ENCODE data around the gene CRTC3. TPM values are rescaled to one million over a fixed set of nuclear protein-coding genes. Genes with fewer than 3 reads are reported as not detected.

The CRTC3 gene
- total RNA-seq, 2 experiments from 2014 or later = 90.7 to 92.4 TPM

DNA sequence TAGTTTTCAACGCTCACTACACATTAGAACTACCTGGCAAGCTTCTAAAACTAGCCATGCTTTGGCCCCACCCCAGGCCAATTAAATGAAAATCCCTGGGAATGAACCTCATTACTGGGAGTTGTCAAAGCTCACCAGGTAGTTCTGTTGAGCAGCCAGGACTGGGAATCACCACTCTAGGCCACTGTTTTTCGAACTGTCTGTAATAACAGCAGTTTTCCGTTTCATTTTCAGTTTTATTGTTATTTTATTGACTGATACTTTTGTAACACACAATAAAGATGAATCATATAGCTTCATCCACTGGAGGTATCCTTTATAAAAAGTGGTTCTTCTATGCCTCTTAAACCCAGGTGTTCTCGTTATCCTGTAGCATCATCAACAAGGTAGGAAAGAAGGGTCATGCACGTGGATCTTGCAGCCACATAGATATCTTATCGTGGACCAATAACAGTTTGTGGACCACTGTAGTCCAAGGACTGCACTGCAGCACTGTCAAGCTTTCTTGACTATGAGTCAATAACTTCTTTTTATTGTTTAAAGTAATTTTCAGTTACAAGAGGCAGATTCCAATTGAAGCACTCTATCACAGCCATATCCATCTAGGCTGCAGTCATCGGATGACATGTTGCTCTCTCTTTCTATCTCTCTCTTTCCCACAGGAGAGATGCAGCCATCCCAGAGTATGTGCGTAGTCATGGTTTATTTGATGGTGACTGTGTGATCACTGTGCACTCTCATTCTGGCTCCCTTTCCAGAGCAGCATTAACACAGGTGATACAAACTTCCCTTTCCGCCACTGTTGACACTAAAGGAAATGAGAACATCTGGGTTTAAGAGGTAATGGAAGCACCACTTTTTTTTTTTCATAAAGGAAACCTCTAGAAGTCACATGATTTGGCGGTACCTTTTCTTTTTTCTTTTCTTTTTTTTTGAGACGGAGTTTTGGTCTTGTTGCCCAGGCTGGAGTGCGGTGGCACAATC is 148.4 kb downstream of the CRTC3 start:
- Histone ChIP-seq H3K27me3 (ENCODE audit: control insufficient read depth in 1 of 2, insufficient read depth in 2 of 2, low read length in 2 of 2) (no peaks in the 10 kb centered on the region), H3K36me3 (ENCODE audit: insufficient read depth, low read length) (no peaks in the 10 kb centered on the region), H3K9me3 (ENCODE audit: control insufficient read depth in 1 of 2, insufficient read depth in 1 of 2, low read length in 2 of 2) (no peaks in the 10 kb centered on the region), H3K4me3 (ENCODE audit: low read length) (no peak overlapping the region), H3K4me1 (ENCODE audit: insufficient read depth, low read length) (peaks cover 19% of the 10 kb centered on the region), H3K27ac (ENCODE audit: low read depth in 1 of 2, low read length in 2 of 2) (no peak overlapping the region)
- H3K27me3 Mint-ChIP-seq = no peaks in the 10 kb centered on the region
- peak in 4 of 14 experiments; percentile 33 to 75 (median 62) for DNase-seq
- peak; percentile 96 for ATAC-seq (ENCODE audit: poor library complexity)
- no peaks in the 10 kb centered on the region for H3K36me3 Mint-ChIP-seq (ENCODE audit: low read depth)
- intact Hi-C loops (cut with DNase I, micrococcal nuclease) = loop anchor here in 1 of 2 experiments (2.0 to 5.0 kb wide), 2 partner anchors 13 to 301 kb away; no protein-coding TSS in a partner anchor
- peaks cover 25% of the 10 kb centered on the region for H3K4me1 Mint-ChIP-seq (ENCODE audit: low read depth)
- peak overlapping the region; percentile 21 for H3K27ac Mint-ChIP-seq
- ChIA-PET POLR2A (interaction anchor here (0.7 to 1.9 kb wide), 4 partner anchors 8 to 225 kb away, joined by 4 to 9 read pairs (median 6); partner anchors contain the start of genes BLM and MAN2A2), CTCF (no interaction called here)
- TF ChIP-seq CTCF (IDR thresholded peaks at IDR 0.05) = no peak
- H3K9me3 Mint-ChIP-seq = no peaks in the 10 kb centered on the region
- H3K4me3 Mint-ChIP-seq = peak overlapping the region; percentile 58

- intact Hi-C loops (cut with DNase I, micrococcal nuclease) = loop anchor here in 1 of 2 experiments (2.0 to 5.0 kb wide), 2 partner anchors 15 to 303 kb away; no protein-coding TSS in a partner anchor
- no peak overlapping the region for H3K27ac Mint-ChIP-seq
Observed at GRCh38 chr15:90679959-90680358, 150.2 kb downstream of the CRTC3 start.

GRCh38 chr15:90680371-90680935 is 150.7 kb downstream of the CRTC3 start:
- intact Hi-C loops (cut with DNase I, micrococcal nuclease) = no loop called here
- H3K36me3 Mint-ChIP-seq (ENCODE audit: low read depth) = no peaks in the 10 kb centered on the region
- TF ChIP-seq CTCF (IDR thresholded peaks at IDR 0.05) = no peak

More at GRCh38 chr15:90679959-90680358, 150.2 kb downstream of the CRTC3 start:
- no peak for TF ChIP-seq CTCF (IDR thresholded peaks at IDR 0.05)
- Mint-ChIP-seq H3K4me1 (ENCODE audit: low read depth) (peaks cover 30% of the 10 kb centered on the region), H3K36me3 (ENCODE audit: low read depth) (no peaks in the 10 kb centered on the region), H3K27me3 (no peaks in the 10 kb centered on the region), H3K9me3 (no peaks in the 10 kb centered on the region), H3K4me3 (no peak overlapping the region)
- H3K27me3 ChIP-seq (ENCODE audit: control insufficient read depth in 1 of 2, insufficient read depth in 2 of 2, low read length in 2 of 2) = no peaks in the 10 kb centered on the region
- CTCF ChIA-PET = no interaction called here
- peaks cover 19% of the 10 kb centered on the region for H3K4me1 ChIP-seq (ENCODE audit: insufficient read depth, low read length)
- POLR2A ChIA-PET = no interaction called here
- ATAC-seq (ENCODE audit: poor library complexity) = no peak
- H3K9me3 ChIP-seq (ENCODE audit: control insufficient read depth in 1 of 2, insufficient read depth in 1 of 2, low read length in 2 of 2) = no peaks in the 10 kb centered on the region
- no peaks in the 10 kb centered on the region for H3K36me3 ChIP-seq (ENCODE audit: insufficient read depth, low read length)
- H3K27ac ChIP-seq (ENCODE audit: low read depth in 1 of 2, low read length in 2 of 2) = no peak overlapping the region
- no peak overlapping the region for H3K4me3 ChIP-seq (ENCODE audit: low read length)
- DNase-seq = no peak

More at GRCh38 chr15:90680371-90680935, 150.7 kb downstream of the CRTC3 start:
- Histone ChIP-seq H3K4me3 (ENCODE audit: low read length) (no peak overlapping the region), H3K27ac (ENCODE audit: low read depth in 1 of 2, low read length in 2 of 2) (no peak overlapping the region), H3K9me3 (ENCODE audit: control insufficient read depth in 1 of 2, insufficient read depth in 1 of 2, low read length in 2 of 2) (no peaks in the 10 kb centered on the region), H3K36me3 (ENCODE audit: insufficient read depth, low read length) (no peaks in the 10 kb centered on the region), H3K4me1 (ENCODE audit: insufficient read depth, low read length) (peaks cover 22% of the 10 kb centered on the region), H3K27me3 (ENCODE audit: control insufficient read depth in 1 of 2, insufficient read depth in 2 of 2, low read length in 2 of 2) (no peaks in the 10 kb centered on the region)
- ChIA-PET CTCF (no interaction called here), POLR2A (no interaction called here)
- H3K27me3 Mint-ChIP-seq = no peaks in the 10 kb centered on the region
- no peak overlapping the region for H3K4me3 Mint-ChIP-seq
- peaks cover 33% of the 10 kb centered on the region for H3K4me1 Mint-ChIP-seq (ENCODE audit: low read depth)
- no peak for DNase-seq
- no peak for ATAC-seq (ENCODE audit: poor library complexity)
- H3K27ac Mint-ChIP-seq = no peak overlapping the region
- no peaks in the 10 kb centered on the region for H3K9me3 Mint-ChIP-seq

Data from CD4-positive, alpha-beta T cell (primary cell).